GM12864 (cell line): ENCODE results near the gene RC3H2.
"Not testable (repeated sequence)": the region's sequence is repeated elsewhere in the genome, so short reads cannot be mapped to it uniquely, and the experiment has no call there.

Source experiments
- DNase-seq: peaks from one replicate; pipeline ENCODE4 v3.0.0-alpha.2; 2011; ENCODE audit warnings: low read depth
- H3K4me3 ChIP-seq: 2 replicates; pipeline ENCODE4 v1.5.1; 2011; ENCODE audit warnings: mild to moderate bottlenecking, low read depth, low read length, control low read depth
- TF ChIP-seq, protein P1 (sequence below): IDR thresholded peaks from 2 replicates; pipeline ENCODE4 v1.5.1; 2011; ENCODE audit warnings: low read depth, mild to moderate bottlenecking, moderate library complexity, low read length, control low read depth, inconsistent platforms; ENCODE audit errors: missing control alignments

RC3H2 gene

GRCh38 chr9:122863407-122863806, 41.8 kb downstream of the RC3H2 start:
- no peak overlapping the region for H3K4me3 ChIP-seq
- TF ChIP-seq, protein P1, sequence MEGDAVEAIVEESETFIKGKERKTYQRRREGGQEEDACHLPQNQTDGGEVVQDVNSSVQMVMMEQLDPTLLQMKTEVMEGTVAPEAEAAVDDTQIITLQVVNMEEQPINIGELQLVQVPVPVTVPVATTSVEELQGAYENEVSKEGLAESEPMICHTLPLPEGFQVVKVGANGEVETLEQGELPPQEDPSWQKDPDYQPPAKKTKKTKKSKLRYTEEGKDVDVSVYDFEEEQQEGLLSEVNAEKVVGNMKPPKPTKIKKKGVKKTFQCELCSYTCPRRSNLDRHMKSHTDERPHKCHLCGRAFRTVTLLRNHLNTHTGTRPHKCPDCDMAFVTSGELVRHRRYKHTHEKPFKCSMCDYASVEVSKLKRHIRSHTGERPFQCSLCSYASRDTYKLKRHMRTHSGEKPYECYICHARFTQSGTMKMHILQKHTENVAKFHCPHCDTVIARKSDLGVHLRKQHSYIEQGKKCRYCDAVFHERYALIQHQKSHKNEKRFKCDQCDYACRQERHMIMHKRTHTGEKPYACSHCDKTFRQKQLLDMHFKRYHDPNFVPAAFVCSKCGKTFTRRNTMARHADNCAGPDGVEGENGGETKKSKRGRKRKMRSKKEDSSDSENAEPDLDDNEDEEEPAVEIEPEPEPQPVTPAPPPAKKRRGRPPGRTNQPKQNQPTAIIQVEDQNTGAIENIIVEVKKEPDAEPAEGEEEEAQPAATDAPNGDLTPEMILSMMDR = no peak
- DNase-seq = no peak

DNA sequence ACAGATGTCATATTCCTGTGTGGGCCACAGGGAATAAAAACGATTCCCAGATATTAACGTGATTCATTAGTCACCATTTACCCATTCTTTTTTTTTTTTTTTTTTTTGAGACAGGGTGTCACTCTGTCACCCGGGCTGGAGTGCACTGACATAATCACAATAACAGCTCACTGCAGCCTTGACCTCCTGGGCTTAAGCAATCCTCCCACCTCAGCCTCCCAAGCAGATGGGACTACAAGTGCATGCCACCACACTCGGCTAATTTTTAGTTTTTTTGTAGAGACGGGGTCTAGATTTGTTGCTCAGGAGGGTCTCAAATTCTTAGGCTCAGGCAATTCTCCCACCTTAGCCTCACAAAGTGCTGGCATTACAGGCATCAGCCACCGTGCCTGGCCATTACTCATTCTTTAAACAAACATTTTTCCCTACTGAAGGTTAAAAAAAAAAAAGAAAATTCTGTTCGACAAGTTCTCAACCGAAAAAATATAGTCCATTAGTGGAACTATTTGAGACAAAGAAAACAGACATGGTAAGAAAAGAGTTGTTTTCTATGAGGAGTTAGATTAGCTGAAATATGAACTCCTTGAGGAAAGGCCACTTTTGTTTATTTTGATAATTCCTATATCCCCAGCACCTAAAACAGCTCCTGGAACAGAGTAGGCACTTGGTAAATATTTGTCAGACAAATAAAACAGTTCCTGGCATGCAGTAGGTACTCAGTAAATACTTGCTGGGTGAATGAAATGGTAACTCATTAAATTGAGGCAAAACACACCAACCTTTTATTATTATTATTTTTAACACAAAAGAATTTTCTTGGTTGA, 44.6 kb downstream of the RC3H2 start:
- TF ChIP-seq, protein P1 = no peak
- no peak overlapping the region for H3K4me3 ChIP-seq
- DNase-seq = no peak

- TF ChIP-seq, protein P1 = no peak
- H3K4me3 ChIP-seq = no peak overlapping the region
Measured at GRCh38 chr9:122857815-122858214, 47.3 kb downstream of the RC3H2 start.

DNA sequence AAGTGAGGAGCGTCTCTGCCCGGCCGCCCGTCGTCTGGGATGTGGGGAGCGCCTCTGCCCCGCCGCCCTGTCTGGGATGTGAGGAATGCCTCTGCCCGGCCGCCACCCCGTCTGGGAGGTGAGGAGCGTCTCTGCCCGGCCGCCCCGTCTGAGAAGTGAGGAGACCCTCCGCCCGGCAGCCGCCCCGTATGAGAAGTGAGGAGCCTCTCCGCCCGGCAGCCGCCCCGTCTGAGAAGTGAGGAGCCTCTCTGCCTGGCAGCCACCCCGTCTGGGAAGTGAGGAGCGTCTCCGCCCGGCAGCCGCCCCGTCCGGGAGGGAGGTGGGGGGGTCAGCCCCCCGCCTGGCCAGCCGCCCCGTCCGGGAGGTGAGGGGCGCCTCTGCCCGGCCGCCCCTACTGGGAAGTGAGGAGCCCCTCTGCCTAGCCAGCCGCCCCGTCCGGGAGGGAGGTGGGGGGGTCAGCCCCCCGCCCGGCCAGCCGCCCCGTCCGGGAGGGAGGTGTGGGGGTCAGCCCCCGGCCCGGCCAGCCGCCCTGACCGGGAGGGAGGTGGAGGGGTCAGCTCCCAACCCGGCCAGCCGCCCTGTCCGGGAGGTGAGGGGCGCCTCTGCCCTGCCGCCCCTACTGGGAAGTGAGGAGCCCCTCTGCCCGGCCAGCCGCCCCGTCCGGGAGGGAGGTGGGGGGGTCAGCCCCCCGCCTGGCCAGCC, 52.9 kb downstream of the RC3H2 start:
- not testable (repeated sequence) for H3K4me3 ChIP-seq, DNase-seq

More at GRCh38 chr9:122857815-122858214, 47.3 kb downstream of the RC3H2 start:
- no peak for DNase-seq

- DNase-seq = no peak
- TF ChIP-seq, protein P1 = no peak
- no peak overlapping the region for H3K4me3 ChIP-seq
Measured at GRCh38 chr9:122848256-122848943, 56.8 kb downstream of the RC3H2 start.

DNA sequence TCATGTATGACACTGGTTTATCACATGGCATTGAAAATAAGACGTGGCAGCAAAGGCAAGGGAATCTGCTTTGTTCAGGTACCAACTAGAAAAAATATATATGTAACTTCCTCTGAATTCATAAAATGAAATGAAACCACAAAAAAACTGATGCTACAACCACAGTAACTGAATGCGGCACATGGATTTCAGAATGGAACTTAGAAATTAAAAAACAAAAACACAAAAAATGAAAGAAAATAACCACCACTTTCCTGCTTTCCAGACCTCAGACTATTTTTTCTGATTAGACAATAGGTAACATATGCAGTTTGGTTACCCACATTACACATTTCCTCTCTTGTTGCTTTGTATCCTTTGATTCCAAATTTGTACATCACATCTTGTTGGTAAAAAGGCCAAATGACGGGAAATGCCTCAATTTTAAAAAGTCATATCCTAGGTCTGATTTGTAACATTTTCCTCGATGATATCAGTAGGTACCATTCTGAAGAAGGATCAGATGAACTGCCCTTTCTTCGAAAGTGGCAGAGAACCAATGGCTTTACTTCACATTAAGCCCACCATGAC, 58.7 kb downstream of the RC3H2 start:
- DNase-seq = no peak
- TF ChIP-seq, protein P1 = no peak
- no peak overlapping the region for H3K4me3 ChIP-seq

GRCh38 chr9:122845116-122845515, 60.0 kb downstream of the RC3H2 start:
- H3K4me3 ChIP-seq = no peak overlapping the region
- DNase-seq = no peak
- TF ChIP-seq, protein P1 = no peak
